Upper lobe of right lung (tissue), 1 donor: ENCODE data around the gene MLXIP. TPM values are rescaled to one million over a fixed set of nuclear protein-coding genes. Genes with fewer than 3 reads are reported as not detected.
"Not testable (repeated sequence)": the region's sequence is repeated elsewhere in the genome, so short reads cannot be mapped to it uniquely, and the experiment has no call there.

Source experiments
- ATAC-seq: fragments of 200-7000 bp; cut with Tn5 transposase; one replicate; pipeline ENCODE4 v1.9.1; 2020; ENCODE audit warnings: mild to moderate bottlenecking, moderate library complexity
- DNase-seq: peaks from one replicate; pipeline ENCODE4 v3.0.0-alpha.2; 2020
- H3K27ac ChIP-seq: fragments of 200-600 bp; one replicate; pipeline ENCODE4 v1.8.0; 2022
- H3K27me3 ChIP-seq: fragments of 200-600 bp; one replicate; pipeline ENCODE4 v1.8.0; 2022; ENCODE audit warnings: mild to moderate bottlenecking
- H3K36me3 ChIP-seq: fragments of 200-600 bp; one replicate; pipeline ENCODE4 v1.8.0; 2022
- H3K4me1 ChIP-seq: fragments of 200-600 bp; one replicate; pipeline ENCODE4 v1.8.0; 2022
- H3K4me3 ChIP-seq: fragments of 200-600 bp; one replicate; pipeline ENCODE4 v1.8.0; 2022; ENCODE audit warnings: mild to moderate bottlenecking
- H3K9me3 ChIP-seq: fragments of 200-600 bp; one replicate; pipeline ENCODE4 v1.8.0; 2022
- CTCF ChIP-seq: fragments of 200-600 bp; IDR thresholded peaks from one replicate; pipeline ENCODE4 v1.8.0; 2022; ENCODE audit warnings: antibody characterized with exemption
- intact Hi-C: fragments of 100-400 bp; cut with DNase I; formaldehyde crosslinking; loops from one replicate; pipeline ENCODE4 v1.11.0; 2022
- total RNA-seq: library from RNA; stranded (reverse); fragmentation: NEBNext Ultra II Directional; extraction: Animal tissue kit (Norgen Biotek cat#: 25700); gene quantifications from one replicate; pipeline ENCODE4 v1.2.1, GENCODE V29; 2021
- donor health status: DM: no; HTN: yes; CAD: no; lungs with severe emphysema.

Gene MLXIP
- total RNA-seq, 1 donor from 2014 or later, result 57.4 TPM

- intact Hi-C loops, result no loop called here
- Histone ChIP-seq H3K9me3 (no peaks in the 10 kb centered on the region), H3K36me3 (no peaks in the 10 kb centered on the region), H3K27me3 (no peaks in the 10 kb centered on the region), H3K27ac (peak overlapping the region; percentile 85), H3K4me1 (peaks cover 57% of the 10 kb centered on the region), H3K4me3 (no peak overlapping the region)
- no peak for TF ChIP-seq CTCF
- DNase-seq (no peak), ATAC-seq (no peak)
Observed at GRCh38 chr12:122099280-122099749, 20.8 kb downstream of the MLXIP start.

DNA sequence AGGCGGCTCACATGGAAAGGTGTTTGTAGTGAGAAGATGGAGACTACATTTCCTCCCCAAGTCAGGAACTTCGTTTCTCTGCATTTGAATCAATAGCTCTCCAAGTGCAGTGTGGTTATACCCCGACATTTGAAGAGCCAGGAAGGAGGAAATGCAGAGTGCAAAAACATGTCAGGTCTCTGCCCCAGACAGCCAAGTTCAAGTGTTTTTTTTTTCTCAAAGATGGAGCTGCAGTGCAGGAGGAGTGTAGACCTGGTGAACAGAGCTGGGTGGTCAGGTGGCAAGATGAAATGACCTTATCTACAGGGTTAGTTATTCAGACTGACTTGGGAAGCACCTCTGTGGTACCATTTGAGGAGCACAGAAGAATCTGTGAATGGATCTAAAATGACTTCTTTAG is 21.3 kb downstream of the MLXIP start:
- no peak for ATAC-seq
- no peak for TF ChIP-seq CTCF
- H3K27ac ChIP-seq, result peak overlapping the region; percentile 85
- H3K4me1 ChIP-seq, result peaks cover 62% of the 10 kb centered on the region
- intact Hi-C loops, result no loop called here
- no peaks in the 10 kb centered on the region for H3K36me3 ChIP-seq
- H3K27me3 ChIP-seq, result no peaks in the 10 kb centered on the region
- no peak overlapping the region for H3K4me3 ChIP-seq
- no peaks in the 10 kb centered on the region for H3K9me3 ChIP-seq
- DNase-seq, result no peak

DNA sequence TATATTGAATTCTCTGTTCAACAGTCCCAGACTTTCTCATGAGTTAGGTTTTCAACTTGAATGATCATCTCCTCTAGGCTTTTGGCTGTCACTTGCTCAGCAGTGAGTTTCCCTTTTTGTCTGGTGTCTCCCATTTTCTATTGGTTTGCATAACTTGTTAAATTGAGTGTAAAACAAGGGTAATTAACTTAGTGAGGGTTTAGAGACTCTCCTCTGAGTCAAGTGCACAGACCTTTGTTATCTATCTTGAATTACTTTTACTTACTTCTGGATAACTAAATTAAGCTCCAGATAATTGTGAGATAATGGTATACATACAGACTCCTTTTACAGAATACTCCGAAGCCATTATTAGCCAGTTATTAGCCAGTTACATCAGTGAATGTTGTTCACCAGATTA is 22.0 kb downstream of the MLXIP start:
- intact Hi-C loops, result no loop called here
- Histone ChIP-seq H3K9me3 (no peaks in the 10 kb centered on the region), H3K4me3 (no peak overlapping the region), H3K36me3 (no peaks in the 10 kb centered on the region), H3K4me1 (peaks cover 65% of the 10 kb centered on the region), H3K27me3 (no peaks in the 10 kb centered on the region), H3K27ac (peak overlapping the region; percentile 3)
- TF ChIP-seq CTCF, result no peak
- DNase-seq (no peak), ATAC-seq (no peak)

DNA sequence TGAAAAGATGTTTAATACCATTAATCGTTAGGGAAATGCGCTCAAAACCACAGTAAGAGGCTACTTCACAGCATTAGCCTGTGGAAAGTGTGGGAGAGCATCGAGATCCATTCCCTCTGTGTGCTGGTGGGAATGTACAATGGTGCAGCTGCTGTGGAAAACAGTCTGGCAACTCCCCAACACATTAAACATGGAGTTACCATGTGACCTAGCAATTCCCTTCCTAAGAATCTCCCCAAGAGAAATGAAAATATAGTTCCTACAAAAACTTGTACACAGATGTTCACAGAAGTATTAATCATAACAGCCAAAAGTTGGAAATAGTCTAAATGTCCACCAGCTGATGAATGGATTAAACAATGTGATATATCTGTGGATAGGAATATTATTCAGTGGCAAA is 23.8 kb downstream of the MLXIP start:
- Histone ChIP-seq H3K4me1 (peaks cover 64% of the 10 kb centered on the region), H3K27ac (no peak overlapping the region), H3K4me3 (no peak overlapping the region), H3K36me3 (no peaks in the 10 kb centered on the region), H3K9me3 (no peaks in the 10 kb centered on the region), H3K27me3 (no peaks in the 10 kb centered on the region)
- intact Hi-C loops, result no loop called here
- ATAC-seq (no peak), DNase-seq (no peak)
- TF ChIP-seq CTCF, result no peak

DNA sequence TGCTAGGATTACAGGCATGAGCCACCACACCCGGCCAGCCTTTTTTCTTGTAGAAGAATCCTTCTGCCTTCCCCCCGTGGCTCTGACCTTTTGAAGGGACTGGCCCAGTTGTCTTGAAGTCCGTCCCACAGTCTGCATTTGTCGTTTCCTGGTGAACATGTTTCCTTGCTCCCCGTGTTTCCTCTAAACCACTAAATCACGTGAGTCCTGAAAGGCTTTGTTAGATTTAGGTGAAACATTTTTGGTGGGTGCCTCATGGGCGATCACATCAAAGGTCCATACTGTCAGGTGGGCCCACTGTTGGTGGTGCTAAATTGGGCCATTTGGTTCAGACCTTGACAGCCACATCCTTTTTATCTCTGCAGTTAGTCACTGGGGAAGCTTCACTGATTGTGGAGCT is 26.3 kb downstream of the MLXIP start:
- Histone ChIP-seq H3K4me1 (peaks cover 47% of the 10 kb centered on the region), H3K4me3 (no peak overlapping the region), H3K27ac (no peak overlapping the region), H3K27me3 (no peaks in the 10 kb centered on the region), H3K9me3 (no peaks in the 10 kb centered on the region), H3K36me3 (no peaks in the 10 kb centered on the region)
- no peak for DNase-seq
- no peak for ATAC-seq
- no peak for TF ChIP-seq CTCF
- intact Hi-C loops, result no loop called here

GRCh38 chr12:122105496-122105895 is 26.9 kb downstream of the MLXIP start:
- intact Hi-C loops, DNase-seq: not testable (repeated sequence)
- ATAC-seq, result peak; percentile 52

More at GRCh38 chr12:122105496-122105895, 26.9 kb downstream of the MLXIP start:
- not testable (repeated sequence) for H3K27ac ChIP-seq, H3K9me3 ChIP-seq, H3K27me3 ChIP-seq, H3K36me3 ChIP-seq, H3K4me3 ChIP-seq
- H3K4me1 ChIP-seq, result peaks cover 40% of the 10 kb centered on the region
